HT1080 (cell line): ENCODE results near the gene WFDC1. TPM values are rescaled to one million over a fixed set of nuclear protein-coding genes. Genes with fewer than 3 reads are reported as not detected.

ENCODE experiments used
- DNase-seq: peaks from one replicate; pipeline ENCODE4 v3.0.0-alpha.2; 2015; ENCODE audit warnings: low read depth
- total RNA-seq: library from RNA; depleted of rRNA; stranded (reverse); fragments of >200 nt; shearing (Covaris generic); gene quantifications from 2 replicates; pipeline ENCODE4 v1.2.3, GENCODE V29; 2014

WFDC1 gene
- total RNA-seq, 1 experiment from 2014 or later: 0.37 TPM

DNA sequence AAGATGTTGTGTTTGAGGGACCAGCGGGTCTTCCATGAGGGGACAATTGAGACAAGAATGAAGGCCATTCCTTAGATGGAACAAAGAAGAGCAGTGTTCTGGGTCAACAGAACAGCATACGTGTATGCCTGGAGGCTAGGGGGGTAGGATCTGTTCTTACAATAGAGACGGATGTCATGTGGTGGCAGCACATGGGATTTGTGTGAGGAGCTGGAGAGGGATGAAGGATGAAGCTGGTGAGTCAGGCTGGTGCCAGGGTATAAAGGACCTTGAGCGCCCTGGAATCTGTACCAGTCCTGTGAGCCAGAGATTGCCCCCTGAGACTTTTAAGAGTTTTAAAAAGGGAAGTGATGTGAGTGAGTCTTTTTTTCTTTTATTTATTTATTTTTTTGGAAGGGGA, 22.8 kb upstream of the WFDC1 start:
- no peak for DNase-seq

- DNase-seq: no peak
Measured at GRCh38 chr16:84272740-84273320, 21.8 kb upstream of the WFDC1 start.

GRCh38 chr16:84274515-84274914, 20.2 kb upstream of the WFDC1 start:
- no peak for DNase-seq

DNA sequence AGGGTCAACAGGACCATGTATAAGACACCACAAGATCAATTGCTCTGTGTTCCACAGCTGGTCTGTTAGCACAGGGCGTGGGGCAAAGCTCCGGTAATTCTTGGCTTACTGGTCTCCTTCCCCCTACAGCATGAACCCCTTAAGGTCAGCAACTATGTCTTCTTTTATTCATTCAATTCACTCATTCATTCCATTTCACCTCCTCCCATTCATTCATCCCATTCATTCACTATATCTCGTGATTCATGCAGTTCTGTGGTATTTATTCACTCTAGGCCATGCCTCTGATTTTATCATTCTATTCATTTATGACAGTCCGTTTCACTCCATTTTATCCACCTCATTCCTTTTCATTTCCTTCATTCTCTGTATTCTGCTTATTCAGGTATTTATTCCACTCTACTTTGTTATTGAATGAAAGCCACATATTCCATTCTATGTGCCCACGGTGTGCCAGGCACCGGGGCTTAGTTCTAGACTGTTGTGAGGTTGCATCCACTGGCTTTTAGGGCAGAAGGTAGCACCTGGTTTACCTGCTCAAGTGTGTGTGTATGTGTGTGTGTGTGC, 19.0 kb upstream of the WFDC1 start:
- no peak for DNase-seq

- DNase-seq: peak; percentile 19
Measured at GRCh38 chr16:84277244-84277823, 17.3 kb upstream of the WFDC1 start.

GRCh38 chr16:84278333-84278732, 16.3 kb upstream of the WFDC1 start:
- DNase-seq: no peak

- no peak for DNase-seq
Measured at GRCh38 chr16:84278968-84279367, 15.7 kb upstream of the WFDC1 start.

DNA sequence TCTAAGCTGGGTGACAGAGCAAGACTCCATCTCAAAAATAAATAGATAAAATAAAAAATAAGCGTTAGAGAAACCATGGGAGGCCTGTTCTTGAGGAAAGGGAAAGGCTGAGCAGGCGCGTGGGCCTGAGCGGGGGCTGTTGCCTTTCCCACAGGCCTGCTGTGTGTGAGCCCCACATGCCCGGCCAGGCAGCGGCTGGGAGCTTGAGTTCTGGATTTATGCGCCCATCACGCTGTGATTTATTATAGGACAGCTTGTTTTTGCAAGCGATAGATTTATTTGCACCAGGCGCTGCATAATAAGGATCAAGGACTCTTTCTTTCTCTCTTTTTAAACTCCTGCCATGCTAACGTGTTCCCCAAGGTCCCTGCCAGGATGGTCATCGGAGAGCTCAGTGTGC, 14.8 kb upstream of the WFDC1 start:
- DNase-seq: no peak

DNA sequence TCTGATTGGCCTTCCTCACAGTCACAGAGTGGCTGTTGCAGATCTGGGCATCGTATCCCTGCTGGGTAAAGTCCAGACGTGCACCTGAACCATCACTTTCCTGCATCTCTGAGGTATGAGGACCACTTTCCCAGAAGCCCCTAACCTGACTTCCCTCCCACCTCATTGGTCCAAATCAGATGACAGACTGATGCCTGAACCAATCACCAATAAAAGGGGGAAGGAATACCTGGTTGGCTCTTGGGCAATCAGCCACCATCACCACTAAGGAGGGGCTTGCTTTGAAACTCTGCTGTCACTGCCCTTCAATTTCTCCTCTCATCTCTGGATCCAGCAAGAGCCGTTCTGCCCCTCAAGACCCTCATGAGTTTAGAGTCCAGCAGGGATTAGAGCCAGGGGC, 13.6 kb upstream of the WFDC1 start:
- DNase-seq: no peak

GRCh38 chr16:84282533-84282932, 12.1 kb upstream of the WFDC1 start:
- DNase-seq: no peak

- DNase-seq: no peak
Measured at GRCh38 chr16:84283314-84284153, 11.1 kb upstream of the WFDC1 start.

DNA sequence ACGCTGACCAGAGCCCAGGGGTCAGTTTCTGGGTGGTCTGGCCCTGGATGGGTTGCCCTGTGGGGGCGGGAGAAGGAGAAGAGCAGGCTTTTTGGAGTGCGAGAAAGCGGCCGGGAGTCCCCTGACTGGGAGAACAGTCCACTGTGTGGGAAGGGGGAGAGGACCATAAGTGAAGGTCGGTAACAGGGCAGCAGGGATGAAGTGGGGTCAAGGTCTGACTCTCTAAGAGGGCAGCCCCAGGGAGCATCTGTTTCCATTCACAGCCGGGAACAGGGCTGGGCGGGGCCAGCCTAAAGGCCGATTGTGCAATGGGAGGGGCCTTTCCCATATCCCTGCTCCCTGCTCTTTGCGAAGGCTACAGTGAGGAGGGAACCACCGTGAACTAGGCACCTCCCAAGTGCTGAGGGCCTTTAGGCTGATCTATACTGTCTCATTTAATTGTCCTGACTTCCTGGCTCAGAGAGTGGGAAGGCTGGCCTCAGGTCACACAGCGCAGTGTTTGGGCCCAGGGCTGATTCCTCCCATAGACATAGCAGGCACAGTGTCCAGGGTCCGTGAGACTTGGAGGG, 10.4 kb upstream of the WFDC1 start:
- DNase-seq: no peak

- no peak for DNase-seq
Measured at GRCh38 chr16:84286578-84287240, 8.0 kb upstream of the WFDC1 start.

DNA sequence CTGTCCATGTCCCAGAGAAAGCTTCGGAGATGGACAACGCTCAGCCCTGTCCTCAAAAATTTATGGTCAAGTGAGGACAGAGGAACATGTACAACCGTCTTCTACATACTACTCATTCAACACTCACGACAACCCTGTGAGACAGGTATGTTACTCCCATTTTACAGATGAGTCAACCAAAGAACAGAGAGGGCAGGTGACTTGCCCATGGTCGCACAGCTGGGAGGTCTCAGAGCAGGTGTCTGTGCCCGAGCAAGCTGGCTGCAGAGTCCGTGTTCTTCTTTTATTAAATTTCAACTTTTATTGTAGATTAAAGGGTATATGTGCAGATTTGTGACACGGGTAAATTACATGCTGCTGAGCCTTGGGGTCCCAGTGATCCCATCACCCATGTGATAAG, 5.8 kb upstream of the WFDC1 start:
- DNase-seq: no peak

DNA sequence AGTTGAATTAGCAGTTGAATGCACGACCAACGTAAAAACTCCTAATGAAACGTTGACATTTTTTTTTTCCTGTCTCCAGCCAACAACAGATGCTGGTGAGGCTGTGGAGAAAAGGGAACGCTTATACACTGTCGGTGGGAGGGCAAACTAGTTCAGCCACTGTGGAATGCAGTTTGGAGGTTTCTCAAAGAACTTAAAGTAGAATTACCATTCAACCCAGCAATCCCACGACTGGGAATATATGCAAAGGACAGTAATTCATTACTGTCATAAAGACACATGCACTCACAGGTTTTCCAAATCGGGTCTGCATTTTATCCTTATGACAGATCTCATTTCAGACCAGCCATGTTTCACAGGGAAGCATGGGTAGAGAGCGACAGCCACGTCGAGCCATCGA, 3.5 kb upstream of the WFDC1 start:
- DNase-seq: no peak

- DNase-seq: peak; percentile 36
Measured at GRCh38 chr16:84292011-84292410, 2.7 kb upstream of the WFDC1 start.

GRCh38 chr16:84293406-84293805, 1.3 kb upstream of the WFDC1 start:
- no peak for DNase-seq

DNA sequence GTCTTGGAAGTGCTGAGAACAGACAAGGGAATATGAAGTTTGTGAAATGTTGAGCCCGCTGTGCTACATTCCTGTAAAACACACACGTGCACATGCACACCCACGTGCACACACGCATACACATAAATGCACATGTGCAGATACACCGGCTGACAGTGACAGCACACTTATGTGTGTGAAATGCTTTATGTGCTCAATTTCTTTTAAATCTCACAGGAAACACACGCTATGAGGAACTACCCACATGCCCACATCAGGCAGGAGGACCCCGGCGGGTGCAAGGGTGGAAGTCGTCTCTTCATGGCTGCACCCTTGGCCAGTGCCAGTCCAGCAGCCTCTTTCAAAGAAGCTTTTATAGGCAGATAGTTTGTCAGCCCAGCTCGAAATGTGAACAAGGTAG, 561 bp upstream of the WFDC1 start:
- no peak for DNase-seq

DNA sequence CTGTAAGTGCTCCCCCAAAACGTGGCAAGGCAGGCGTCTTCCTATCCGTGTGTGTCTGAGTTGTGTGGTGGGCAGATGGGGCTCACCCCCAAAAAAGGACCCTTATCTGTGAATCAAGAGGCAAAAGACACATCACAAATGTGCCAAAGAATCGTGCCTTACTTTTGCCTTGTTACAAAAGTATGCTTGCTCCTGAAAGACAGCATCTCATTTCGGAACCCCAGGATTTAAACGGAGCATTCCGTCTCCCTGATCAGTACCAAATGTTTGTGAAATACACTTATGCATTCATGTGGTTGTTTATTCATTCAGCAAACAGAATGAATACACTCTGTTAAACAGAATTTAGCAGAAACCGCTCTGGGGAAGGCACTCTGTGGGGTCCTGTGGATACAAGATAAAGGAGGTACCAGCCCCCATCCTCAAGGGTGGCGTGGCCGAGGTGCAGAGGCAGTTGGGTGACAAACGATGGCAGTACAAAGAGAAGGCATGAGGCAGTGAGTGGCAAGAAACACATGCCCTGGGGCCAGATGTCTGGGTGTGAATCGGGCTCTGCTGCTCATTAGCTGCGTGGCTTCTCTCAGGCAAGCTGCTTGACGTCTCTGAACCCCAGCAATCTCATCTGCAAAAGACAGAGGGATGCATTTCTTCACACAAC, 654 bp downstream of the WFDC1 start:
- DNase-seq: no peak

DNA sequence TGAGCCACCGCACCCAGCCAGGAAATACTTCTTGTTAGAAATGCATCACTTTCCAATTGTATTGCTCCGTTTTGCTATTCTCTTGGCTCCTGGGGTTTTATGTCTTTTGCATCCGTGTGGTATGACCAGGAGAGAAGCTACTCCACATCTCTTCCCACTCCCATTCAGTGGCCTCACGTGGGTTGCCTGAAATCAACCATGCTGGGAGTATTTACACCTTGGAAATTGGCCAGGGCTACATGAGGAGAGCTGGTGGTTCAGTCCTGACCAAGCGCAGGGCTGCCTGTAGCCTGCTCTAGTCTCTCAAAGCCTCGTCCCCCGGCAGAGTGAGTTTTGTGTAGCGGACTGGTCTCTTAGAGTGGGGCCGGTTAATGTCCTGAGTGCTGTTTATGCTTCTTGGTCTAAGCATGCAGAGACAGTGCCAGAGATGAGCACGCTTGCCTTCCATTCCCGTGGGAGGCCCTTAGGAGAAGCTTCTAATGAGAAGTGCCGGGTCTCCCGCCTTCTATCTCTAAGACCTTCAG, 3.8 kb downstream of the WFDC1 start:
- DNase-seq: no peak
